ENCODE measurements around the gene VAV1. TPM values are rescaled to one million over a fixed set of nuclear protein-coding genes. Genes with fewer than 3 reads are reported as not detected.

VAV1 gene
- total and polyA plus RNA-seq, 10 of the 15 experiments (the other 5 are each of a cell fraction or from before 2014, with no cell fraction given), result 1.6 to 76.8 (median 40.7) TPM

DNA sequence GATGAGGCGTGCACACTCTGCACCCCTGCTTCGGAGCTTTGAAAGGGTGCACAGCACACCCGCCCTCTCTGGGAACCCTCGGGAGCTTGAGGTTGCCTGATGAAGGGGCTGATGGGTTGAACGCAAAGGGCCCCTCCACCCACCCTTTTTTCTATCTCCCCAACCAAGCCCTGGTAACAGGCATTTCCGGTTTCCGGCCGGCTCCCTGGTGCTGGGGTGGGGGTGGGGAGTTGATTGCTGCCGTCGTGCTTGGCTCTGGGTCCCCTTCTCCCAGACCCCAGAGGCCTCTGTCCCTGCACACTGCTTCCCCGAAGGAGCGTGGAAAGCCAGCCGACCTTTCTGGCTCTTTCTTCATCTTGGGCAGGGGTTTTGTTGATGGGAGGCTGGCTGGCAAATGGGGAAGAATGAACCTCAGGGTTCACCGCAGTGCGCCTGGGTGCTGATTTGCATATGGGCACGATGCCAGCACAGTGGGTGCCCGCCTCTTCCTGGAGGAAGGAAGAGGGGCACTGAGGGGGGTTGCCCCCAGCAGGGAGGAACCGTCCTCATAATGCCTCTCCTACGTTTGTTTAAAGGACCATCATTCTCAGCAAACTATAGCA is 29.1 kb downstream of the VAV1 start (continued):
- no peak for TF ChIP-seq IRF3 (IDR thresholded peaks at IDR 0.05)
- TF ChIP-seq, protein P1, sequence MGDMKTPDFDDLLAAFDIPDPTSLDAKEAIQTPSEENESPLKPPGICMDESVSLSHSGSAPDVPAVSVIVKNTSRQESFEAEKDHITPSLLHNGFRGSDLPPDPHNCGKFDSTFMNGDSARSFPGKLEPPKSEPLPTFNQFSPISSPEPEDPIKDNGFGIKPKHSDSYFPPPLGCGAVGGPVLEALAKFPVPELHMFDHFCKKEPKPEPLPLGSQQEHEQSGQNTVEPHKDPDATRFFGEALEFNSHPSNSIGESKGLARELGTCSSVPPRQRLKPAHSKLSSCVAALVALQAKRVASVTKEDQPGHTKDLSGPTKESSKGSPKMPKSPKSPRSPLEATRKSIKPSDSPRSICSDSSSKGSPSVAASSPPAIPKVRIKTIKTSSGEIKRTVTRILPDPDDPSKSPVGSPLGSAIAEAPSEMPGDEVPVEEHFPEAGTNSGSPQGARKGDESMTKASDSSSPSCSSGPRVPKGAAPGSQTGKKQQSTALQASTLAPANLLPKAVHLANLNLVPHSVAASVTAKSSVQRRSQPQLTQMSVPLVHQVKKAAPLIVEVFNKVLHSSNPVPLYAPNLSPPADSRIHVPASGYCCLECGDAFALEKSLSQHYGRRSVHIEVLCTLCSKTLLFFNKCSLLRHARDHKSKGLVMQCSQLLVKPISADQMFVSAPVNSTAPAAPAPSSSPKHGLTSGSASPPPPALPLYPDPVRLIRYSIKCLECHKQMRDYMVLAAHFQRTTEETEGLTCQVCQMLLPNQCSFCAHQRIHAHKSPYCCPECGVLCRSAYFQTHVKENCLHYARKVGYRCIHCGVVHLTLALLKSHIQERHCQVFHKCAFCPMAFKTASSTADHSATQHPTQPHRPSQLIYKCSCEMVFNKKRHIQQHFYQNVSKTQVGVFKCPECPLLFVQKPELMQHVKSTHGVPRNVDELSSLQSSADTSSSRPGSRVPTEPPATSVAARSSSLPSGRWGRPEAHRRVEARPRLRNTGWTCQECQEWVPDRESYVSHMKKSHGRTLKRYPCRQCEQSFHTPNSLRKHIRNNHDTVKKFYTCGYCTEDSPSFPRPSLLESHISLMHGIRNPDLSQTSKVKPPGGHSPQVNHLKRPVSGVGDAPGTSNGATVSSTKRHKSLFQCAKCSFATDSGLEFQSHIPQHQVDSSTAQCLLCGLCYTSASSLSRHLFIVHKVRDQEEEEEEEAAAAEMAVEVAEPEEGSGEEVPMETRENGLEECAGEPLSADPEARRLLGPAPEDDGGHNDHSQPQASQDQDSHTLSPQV (IDR thresholded peaks at IDR 0.05), result no peak
- no peak for TF ChIP-seq SPI1 (IDR thresholded peaks at IDR 0.05; ENCODE audit: borderline replicate concordance, insufficient read depth, low read depth, low read length)
- TF ChIP-seq LARP7 (IDR thresholded peaks at IDR 0.05), result 0 out of 2 replicates have a peak, but pooled peaks have one; percentile 73
- TF ChIP-seq, protein P2, sequence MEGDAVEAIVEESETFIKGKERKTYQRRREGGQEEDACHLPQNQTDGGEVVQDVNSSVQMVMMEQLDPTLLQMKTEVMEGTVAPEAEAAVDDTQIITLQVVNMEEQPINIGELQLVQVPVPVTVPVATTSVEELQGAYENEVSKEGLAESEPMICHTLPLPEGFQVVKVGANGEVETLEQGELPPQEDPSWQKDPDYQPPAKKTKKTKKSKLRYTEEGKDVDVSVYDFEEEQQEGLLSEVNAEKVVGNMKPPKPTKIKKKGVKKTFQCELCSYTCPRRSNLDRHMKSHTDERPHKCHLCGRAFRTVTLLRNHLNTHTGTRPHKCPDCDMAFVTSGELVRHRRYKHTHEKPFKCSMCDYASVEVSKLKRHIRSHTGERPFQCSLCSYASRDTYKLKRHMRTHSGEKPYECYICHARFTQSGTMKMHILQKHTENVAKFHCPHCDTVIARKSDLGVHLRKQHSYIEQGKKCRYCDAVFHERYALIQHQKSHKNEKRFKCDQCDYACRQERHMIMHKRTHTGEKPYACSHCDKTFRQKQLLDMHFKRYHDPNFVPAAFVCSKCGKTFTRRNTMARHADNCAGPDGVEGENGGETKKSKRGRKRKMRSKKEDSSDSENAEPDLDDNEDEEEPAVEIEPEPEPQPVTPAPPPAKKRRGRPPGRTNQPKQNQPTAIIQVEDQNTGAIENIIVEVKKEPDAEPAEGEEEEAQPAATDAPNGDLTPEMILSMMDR (IDR thresholded peaks at IDR 0.05 in 2 of 3, conservative IDR thresholded peaks at IDR 0.05 in 1 of 3; ENCODE audit: control insufficient read depth in 2 of 3, extremely low read depth in 1 of 3, insufficient read depth in 1 of 3, low read depth in 3 of 3, low read length in 3 of 3), result no peak
- TF ChIP-seq IRF5 (IDR thresholded peaks at IDR 0.05; ENCODE audit: borderline replicate concordance), result no peak
- no peak for TF ChIP-seq FOXK2 (IDR thresholded peaks at IDR 0.05)
- no peak for TF ChIP-seq TARDBP (IDR thresholded peaks at IDR 0.05; ENCODE audit: borderline replicate concordance)
- no peak for TF ChIP-seq SREBF2 (IDR thresholded peaks at IDR 0.05; ENCODE audit: low read length)
- no peak for TF ChIP-seq NFYB (IDR thresholded peaks at IDR 0.05; ENCODE audit: insufficient read depth, low read depth, low read length)
- TF ChIP-seq RELA (IDR thresholded peaks at IDR 0.05; ENCODE audit: borderline replicate concordance, partially characterized antibody), result no peak
- TF ChIP-seq NKRF (conservative IDR thresholded peaks at IDR 0.05), result peak; percentile 44; the same call in 1 of the 2 replicates
- TF ChIP-seq, protein P3, sequence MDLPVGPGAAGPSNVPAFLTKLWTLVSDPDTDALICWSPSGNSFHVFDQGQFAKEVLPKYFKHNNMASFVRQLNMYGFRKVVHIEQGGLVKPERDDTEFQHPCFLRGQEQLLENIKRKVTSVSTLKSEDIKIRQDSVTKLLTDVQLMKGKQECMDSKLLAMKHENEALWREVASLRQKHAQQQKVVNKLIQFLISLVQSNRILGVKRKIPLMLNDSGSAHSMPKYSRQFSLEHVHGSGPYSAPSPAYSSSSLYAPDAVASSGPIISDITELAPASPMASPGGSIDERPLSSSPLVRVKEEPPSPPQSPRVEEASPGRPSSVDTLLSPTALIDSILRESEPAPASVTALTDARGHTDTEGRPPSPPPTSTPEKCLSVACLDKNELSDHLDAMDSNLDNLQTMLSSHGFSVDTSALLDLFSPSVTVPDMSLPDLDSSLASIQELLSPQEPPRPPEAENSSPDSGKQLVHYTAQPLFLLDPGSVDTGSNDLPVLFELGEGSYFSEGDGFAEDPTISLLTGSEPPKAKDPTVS (IDR thresholded peaks at IDR 0.05; ENCODE audit: low read depth, low read length), result no peak
- no peak for TF ChIP-seq IRF4 (IDR thresholded peaks at IDR 0.05; ENCODE audit: low read depth, low read length)
- TF ChIP-seq NFXL1 (IDR thresholded peaks at IDR 0.05; ENCODE audit: borderline replicate concordance), result peak; percentile 91; the same call in 1 of the 2 replicates
- TF ChIP-seq MEF2A (IDR thresholded peaks at IDR 0.05; ENCODE audit: insufficient read depth, low read depth, low read length), result no peak
- 0 out of 2 replicates have a peak, but pooled peaks have one; percentile 23 for TF ChIP-seq SIN3A (IDR thresholded peaks at IDR 0.05; ENCODE audit: low read depth, low read length)

All from GM12878 (cell line).